PC-3 (cell line): ENCODE results near the gene POLR2H. TPM values are rescaled to one million over a fixed set of nuclear protein-coding genes. Genes with fewer than 3 reads are reported as not detected.

Experiments used
- ATAC-seq: fragments of 200-7000 bp; cut with Tn5 transposase; 2 replicates; pipeline ENCODE4 v1.9.1; 2020; ENCODE audit warnings: mild to moderate bottlenecking, moderate library complexity
- BruUV-seq: library from RNA; stranded (reverse); fragments of 400-500 nt; replicated peaks from 2 replicates; lab custom pipeline; 2021; lab: Mats Ljungman, UMichigan
- CTCF ChIA-PET: fragments of 300-600 bp; sonication (Branson Sonifier 250); formaldehyde crosslinking; loops from one replicate; lab custom pipeline; 2022; ENCODE audit warnings: antibody characterized with exemption; lab: Charles Lee
- POLR2A ChIA-PET: fragments of 300-600 bp; sonication (Branson Sonifier 250); formaldehyde crosslinking; loops from one replicate; lab custom pipeline; 2022; ENCODE audit warnings: antibody characterized with exemption; ENCODE audit not compliant: unreplicated experiment; lab: Charles Lee
- DNase-seq: peaks from one replicate; pipeline ENCODE4 v3.0.0-alpha.2; 2015
- H2AFZ ChIP-seq: fragments of 300-600 bp; sonication (generic); 2 replicates; pipeline ENCODE4 v1.6.0; 2016; ENCODE audit warnings: antibody characterized with exemption, low read length
- H3F3A ChIP-seq: fragments of 300-600 bp; sonication (generic); one replicate; pipeline ENCODE4 v1.6.0; 2017; ENCODE audit warnings: antibody characterized with exemption, low read length, control low read depth, mild to moderate bottlenecking; ENCODE audit not compliant: unreplicated experiment
- H3K27ac ChIP-seq: fragments of 300-600 bp; sonication (generic); 2 replicates; pipeline ENCODE4 v1.5.1; 2016; ENCODE audit warnings: mild to moderate bottlenecking, low read length
- H3K27me3 ChIP-seq: fragments of 300-600 bp; sonication (generic); 2 replicates; pipeline ENCODE4 v1.6.1; 2016; ENCODE audit warnings: low read length, mixed read lengths
- H3K36me3 ChIP-seq: fragments of 300-600 bp; sonication (generic); 2 replicates; pipeline ENCODE4 v1.6.1; 2016; ENCODE audit warnings: low read depth, mixed run types, low read length, mixed read lengths
- H3K4me1 ChIP-seq: fragments of 300-600 bp; sonication (generic); 2 replicates; pipeline ENCODE4 v1.5.1; 2016; ENCODE audit warnings: low read length; ENCODE audit not compliant: insufficient read depth
- H3K4me2 ChIP-seq: fragments of 300-600 bp; sonication (generic); 2 replicates; pipeline ENCODE4 v1.6.0; 2016; ENCODE audit warnings: low read length
- H3K4me3 ChIP-seq: fragments of 300-600 bp; sonication (generic); 2 replicates; pipeline ENCODE4 v1.5.1; 2016; ENCODE audit warnings: mild to moderate bottlenecking, low read length, mixed read lengths
- H3K79me2 ChIP-seq: fragments of 300-600 bp; sonication (generic); 2 replicates; pipeline ENCODE4 v1.6.1; 2017; ENCODE audit warnings: low read length, mixed read lengths
- H3K9ac ChIP-seq: fragments of 300-600 bp; sonication (generic); 2 replicates; pipeline ENCODE4 v1.6.0; 2016; ENCODE audit warnings: mild to moderate bottlenecking, low read length
- H3K9me2 ChIP-seq: fragments of 300-600 bp; sonication (generic); replicated peaks from 2 replicates; pipeline ENCODE4 v1.6.1; 2016; ENCODE audit warnings: mixed run types, low read length, mixed read lengths
- H3K9me3 ChIP-seq: fragments of 300-600 bp; sonication (generic); 2 replicates; pipeline ENCODE4 v1.6.1; 2016; ENCODE audit warnings: low read length, mixed read lengths
- H4K20me1 ChIP-seq: fragments of 300-600 bp; sonication (generic); 2 replicates; pipeline ENCODE4 v1.6.1; 2016; ENCODE audit warnings: low read length, mixed read lengths
- EZH2 ChIP-seq: fragments of 300-600 bp; sonication (generic); IDR thresholded peaks from one replicate; pipeline ENCODE4 v1.6.1; 2017; ENCODE audit warnings: antibody characterized with exemption, mild to moderate bottlenecking, low read length; ENCODE audit not compliant: unreplicated experiment
- EZH2phosphoT487 ChIP-seq: fragments of 300-600 bp; sonication (generic); IDR thresholded peaks from 2 replicates; pipeline ENCODE4 v1.6.1; 2018; ENCODE audit warnings: mild to moderate bottlenecking, antibody characterized with exemption, low read length, borderline replicate concordance
- intact Hi-C: fragments of 100-400 bp; cut with micrococcal nuclease; formaldehyde crosslinking; loops from 2 replicates; pipeline ENCODE4 v1.9.0; 2023
- total RNA-seq: library from RNA; depleted of rRNA; stranded (reverse); fragments of >200 nt; gene quantifications from 2 replicates; pipeline ENCODE4 v1.2.3, GENCODE V29; 2014
- TF ChIP-seq, protein P1 (sequence below): fragments of 300-600 bp; sonication (generic); conservative IDR thresholded peaks from 2 replicates; pipeline ENCODE4 v1.5.1; 2017; ENCODE audit warnings: antibody characterized with exemption, low read depth, mild to moderate bottlenecking, low read length

Gene POLR2H
- total RNA-seq, 1 experiment from 2014 or later, result 193 TPM

- Histone ChIP-seq H3K4me3 (no peak overlapping the region), H3K36me3 (peaks cover 13% of the 10 kb centered on the region), H3K9ac (no peak overlapping the region), H3K27ac (no peak overlapping the region), H3K27me3 (peaks cover 25% of the 10 kb centered on the region), H3K4me1 (peaks cover 4% of the 10 kb centered on the region; the same call in 1 of the 2 replicates), H3K9me3 (no peaks in the 10 kb centered on the region), H3K9me2 (no peaks in the 10 kb centered on the region), H3K79me2 (no peaks in the 10 kb centered on the region), H4K20me1 (0 out of 2 replicates have a peak, but pooled peaks cover 13% of the 10 kb centered on the region), H2AFZ (no peak overlapping the region), H3F3A (no peaks in the 10 kb centered on the region), H3K4me2 (no peak overlapping the region)
- POLR2A ChIA-PET, result no interaction called here
- CTCF ChIA-PET, result interaction anchor here (1.1 to 2.7 kb wide), 7 partner anchors 37 to 184 kb away, joined by 3 to 24 read pairs (median 6); no protein-coding TSS in a partner anchor
- ATAC-seq (no peak), DNase-seq (no peak)
- TF ChIP-seq EZH2 (no peak), EZH2phosphoT487 (no peak)
- TF ChIP-seq, protein P1, sequence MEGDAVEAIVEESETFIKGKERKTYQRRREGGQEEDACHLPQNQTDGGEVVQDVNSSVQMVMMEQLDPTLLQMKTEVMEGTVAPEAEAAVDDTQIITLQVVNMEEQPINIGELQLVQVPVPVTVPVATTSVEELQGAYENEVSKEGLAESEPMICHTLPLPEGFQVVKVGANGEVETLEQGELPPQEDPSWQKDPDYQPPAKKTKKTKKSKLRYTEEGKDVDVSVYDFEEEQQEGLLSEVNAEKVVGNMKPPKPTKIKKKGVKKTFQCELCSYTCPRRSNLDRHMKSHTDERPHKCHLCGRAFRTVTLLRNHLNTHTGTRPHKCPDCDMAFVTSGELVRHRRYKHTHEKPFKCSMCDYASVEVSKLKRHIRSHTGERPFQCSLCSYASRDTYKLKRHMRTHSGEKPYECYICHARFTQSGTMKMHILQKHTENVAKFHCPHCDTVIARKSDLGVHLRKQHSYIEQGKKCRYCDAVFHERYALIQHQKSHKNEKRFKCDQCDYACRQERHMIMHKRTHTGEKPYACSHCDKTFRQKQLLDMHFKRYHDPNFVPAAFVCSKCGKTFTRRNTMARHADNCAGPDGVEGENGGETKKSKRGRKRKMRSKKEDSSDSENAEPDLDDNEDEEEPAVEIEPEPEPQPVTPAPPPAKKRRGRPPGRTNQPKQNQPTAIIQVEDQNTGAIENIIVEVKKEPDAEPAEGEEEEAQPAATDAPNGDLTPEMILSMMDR, result no peak
- no TSS peak for BruUV-seq
- intact Hi-C loops, result loop anchor here (10.0 kb wide), 1 partner anchor 432 kb away; no protein-coding TSS in a partner anchor
These were observed 10.8 kb downstream of the POLR2H start for GRCh38 chr3:184372296-184372821.

GRCh38 chr3:184372911-184373310 lies 11.4 kb downstream of the POLR2H start:
- Histone ChIP-seq H3K27me3 (peaks cover 31% of the 10 kb centered on the region), H3K36me3 (peaks cover 10% of the 10 kb centered on the region), H3K4me2 (no peak overlapping the region), H3F3A (no peaks in the 10 kb centered on the region), H4K20me1 (0 out of 2 replicates have a peak, but pooled peaks cover 11% of the 10 kb centered on the region), H3K9me3 (no peaks in the 10 kb centered on the region), H3K9ac (no peak overlapping the region), H3K4me3 (no peak overlapping the region), H3K9me2 (no peaks in the 10 kb centered on the region), H2AFZ (no peak overlapping the region), H3K79me2 (no peaks in the 10 kb centered on the region), H3K27ac (no peak overlapping the region), H3K4me1 (peaks cover 4% of the 10 kb centered on the region; the same call in 1 of the 2 replicates)
- intact Hi-C loops, result loop anchor here (10.0 kb wide), 1 partner anchor 432 kb away; no protein-coding TSS in a partner anchor
- no TSS peak for BruUV-seq
- DNase-seq (no peak), ATAC-seq (no peak)
- TF ChIP-seq EZH2 (no peak), EZH2phosphoT487 (no peak)
- TF ChIP-seq, protein P1, result no peak
- CTCF ChIA-PET, result interaction anchor here (1.8 to 2.7 kb wide), 2 partner anchors 96 to 141 kb away, joined by 19 to 24 read pairs; no protein-coding TSS in a partner anchor
- POLR2A ChIA-PET, result no interaction called here

DNA sequence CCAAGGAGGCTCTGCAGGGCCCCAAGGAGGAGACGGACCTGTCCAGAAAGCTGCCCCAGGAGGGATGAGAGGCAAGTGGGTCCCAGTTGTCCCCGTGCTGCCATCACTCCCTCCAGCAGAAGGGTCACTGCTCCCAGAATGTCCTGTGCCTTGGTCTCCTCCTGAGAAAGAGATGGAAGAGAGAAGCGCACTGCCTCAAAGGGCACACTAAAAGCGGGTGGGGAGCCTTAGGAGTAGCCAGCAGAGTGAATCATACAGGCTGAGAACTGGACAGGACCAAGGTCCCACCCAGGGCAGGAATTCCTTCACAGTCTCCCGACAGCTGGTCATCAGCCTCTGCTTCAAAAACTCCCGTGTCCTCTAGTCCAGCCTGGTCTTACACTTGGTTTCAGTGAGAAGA lies 11.9 kb downstream of the POLR2H start:
- ChIA-PET CTCF (interaction anchor here (0.6 to 2.7 kb wide), 2 partner anchors 141 to 172 kb away, joined by 3 to 24 read pairs; no protein-coding TSS in a partner anchor), POLR2A (no interaction called here)
- BruUV-seq, result no TSS peak
- Histone ChIP-seq H3K4me2 (no peak overlapping the region), H3K27me3 (peaks cover 36% of the 10 kb centered on the region), H3K4me1 (peaks cover 4% of the 10 kb centered on the region; the same call in 1 of the 2 replicates), H3K27ac (no peak overlapping the region), H4K20me1 (0 out of 2 replicates have a peak, but pooled peaks cover 9% of the 10 kb centered on the region), H2AFZ (no peak overlapping the region), H3K79me2 (no peaks in the 10 kb centered on the region), H3K36me3 (peaks cover 6% of the 10 kb centered on the region; the same call in 1 of the 2 replicates), H3K4me3 (no peak overlapping the region), H3F3A (no peaks in the 10 kb centered on the region), H3K9ac (no peak overlapping the region), H3K9me3 (no peaks in the 10 kb centered on the region), H3K9me2 (no peaks in the 10 kb centered on the region)
- ATAC-seq, result peak; percentile 9; the same call in 1 of the 2 replicates
- no peak for TF ChIP-seq EZH2
- no peak for DNase-seq
- intact Hi-C loops, result loop anchor here (10.0 kb wide), 1 partner anchor 431 kb away; no protein-coding TSS in a partner anchor
